ENCODE measurements around the gene NUP62CL. TPM values are rescaled to one million over a fixed set of nuclear protein-coding genes. Genes with fewer than 3 reads are reported as not detected.

The NUP62CL gene
- total RNA-seq, 1 donor from 2014 or later, result not detected

DNA sequence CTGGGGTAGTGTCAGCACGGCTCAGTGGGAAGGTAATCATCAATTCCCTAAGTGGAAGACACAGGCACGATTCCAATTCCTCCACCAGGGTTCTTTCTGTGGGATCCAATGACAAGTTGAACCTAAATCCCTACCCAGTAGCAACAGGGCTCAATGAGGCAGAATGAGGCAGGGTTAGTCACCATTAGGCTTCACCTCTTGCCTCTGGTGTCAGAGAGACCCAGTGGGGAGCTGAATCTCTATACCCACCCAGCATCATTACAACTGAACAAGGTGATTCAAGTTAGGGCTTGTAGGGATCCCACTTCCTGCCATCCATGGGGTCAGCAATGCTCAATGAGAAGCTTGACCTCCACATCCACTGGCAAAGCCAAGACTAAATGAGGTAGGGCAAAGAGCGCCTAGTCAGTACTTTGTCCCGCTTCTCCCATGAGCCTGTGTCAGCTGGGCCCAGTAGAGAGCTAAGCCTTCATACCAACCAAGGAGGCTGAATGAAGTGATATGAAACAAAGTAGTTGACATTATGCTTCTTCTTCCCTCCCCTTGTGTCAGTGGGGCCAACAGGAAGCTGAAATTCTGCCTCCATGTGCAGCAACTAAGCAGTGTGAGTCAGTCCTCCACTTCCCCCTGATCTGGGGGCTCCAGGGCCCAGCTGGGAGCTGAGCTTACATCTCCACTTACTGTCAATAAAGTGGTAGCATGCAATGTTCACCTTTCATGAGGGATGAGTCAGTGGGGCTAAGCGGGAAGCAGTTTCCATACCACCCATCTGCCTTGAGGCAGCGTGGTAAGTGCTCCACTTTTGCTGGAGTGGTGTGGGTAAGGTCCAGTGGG lies 51.2 kb downstream of the NUP62CL start:
- H3K4me1 Mint-ChIP-seq (ENCODE audit: low read depth), result no peaks in the 10 kb centered on the region
- H3K4me3 Mint-ChIP-seq (ENCODE audit: unreplicated experiment), result peak overlapping the region; percentile 47

DNA sequence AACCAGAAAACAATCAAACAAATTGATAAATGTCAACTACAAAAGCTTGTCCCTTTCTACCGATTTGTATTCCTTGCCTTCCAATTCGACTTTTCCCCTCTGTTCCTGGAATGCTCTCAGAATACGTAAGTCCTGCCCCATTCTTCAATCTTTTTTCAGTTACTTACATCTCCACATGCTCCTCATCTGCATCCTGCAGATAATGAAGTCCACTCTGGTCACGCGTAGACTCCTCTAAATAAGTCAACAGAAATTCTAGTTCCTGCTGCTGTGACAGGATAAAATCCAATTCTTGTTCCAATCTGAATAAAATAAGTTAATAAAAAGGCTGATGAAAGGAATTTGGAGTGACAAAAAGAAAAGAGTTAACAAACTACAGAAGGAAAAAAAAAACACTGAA lies 53.2 kb downstream of the NUP62CL start:
- no peak for DNase-seq (ENCODE audit: low spot score)
- Mint-ChIP-seq H3K36me3 (ENCODE audit: low read depth) (no peaks in the 10 kb centered on the region), H3K4me1 (ENCODE audit: low read depth) (no peaks in the 10 kb centered on the region), H3K9me3 (ENCODE audit: low read depth) (peaks cover 5% of the 10 kb centered on the region), H3K27me3 (ENCODE audit: low read depth) (no peaks in the 10 kb centered on the region), H3K27ac (ENCODE audit: unreplicated experiment) (no peak overlapping the region), H3K4me3 (ENCODE audit: unreplicated experiment) (no peak overlapping the region)
- TF ChIP-seq, protein P1, sequence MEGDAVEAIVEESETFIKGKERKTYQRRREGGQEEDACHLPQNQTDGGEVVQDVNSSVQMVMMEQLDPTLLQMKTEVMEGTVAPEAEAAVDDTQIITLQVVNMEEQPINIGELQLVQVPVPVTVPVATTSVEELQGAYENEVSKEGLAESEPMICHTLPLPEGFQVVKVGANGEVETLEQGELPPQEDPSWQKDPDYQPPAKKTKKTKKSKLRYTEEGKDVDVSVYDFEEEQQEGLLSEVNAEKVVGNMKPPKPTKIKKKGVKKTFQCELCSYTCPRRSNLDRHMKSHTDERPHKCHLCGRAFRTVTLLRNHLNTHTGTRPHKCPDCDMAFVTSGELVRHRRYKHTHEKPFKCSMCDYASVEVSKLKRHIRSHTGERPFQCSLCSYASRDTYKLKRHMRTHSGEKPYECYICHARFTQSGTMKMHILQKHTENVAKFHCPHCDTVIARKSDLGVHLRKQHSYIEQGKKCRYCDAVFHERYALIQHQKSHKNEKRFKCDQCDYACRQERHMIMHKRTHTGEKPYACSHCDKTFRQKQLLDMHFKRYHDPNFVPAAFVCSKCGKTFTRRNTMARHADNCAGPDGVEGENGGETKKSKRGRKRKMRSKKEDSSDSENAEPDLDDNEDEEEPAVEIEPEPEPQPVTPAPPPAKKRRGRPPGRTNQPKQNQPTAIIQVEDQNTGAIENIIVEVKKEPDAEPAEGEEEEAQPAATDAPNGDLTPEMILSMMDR (IDR thresholded peaks at IDR 0.05), result no peak

More for the DNA sequence above, 51.2 kb downstream of the NUP62CL start:
- H3K36me3 Mint-ChIP-seq (ENCODE audit: low read depth), result no peaks in the 10 kb centered on the region
- no peak overlapping the region for H3K27ac Mint-ChIP-seq (ENCODE audit: unreplicated experiment)
- DNase-seq (ENCODE audit: low spot score), result no peak
- no peaks in the 10 kb centered on the region for H3K27me3 Mint-ChIP-seq (ENCODE audit: low read depth)
- peaks cover 5% of the 10 kb centered on the region for H3K9me3 Mint-ChIP-seq (ENCODE audit: low read depth)
- TF ChIP-seq, protein P1 (IDR thresholded peaks at IDR 0.05), result no peak

DNA sequence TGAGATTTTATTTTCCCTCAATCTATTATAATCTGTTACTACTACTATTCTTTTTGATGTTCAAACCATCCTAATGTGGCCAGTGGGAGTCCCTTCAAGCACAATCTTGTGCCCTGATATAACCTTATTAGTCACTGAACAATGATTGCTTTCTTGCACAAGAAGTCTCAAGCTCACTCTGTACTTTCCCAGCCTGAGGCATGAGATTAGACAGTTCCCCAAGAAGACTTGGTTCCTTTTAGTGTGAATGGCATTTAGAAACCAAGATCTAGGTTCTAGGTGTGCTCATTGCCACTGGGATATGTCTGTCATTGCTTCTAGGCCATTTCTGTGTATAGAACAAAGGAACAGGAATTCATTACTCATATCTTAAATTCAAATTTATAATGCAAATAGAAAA lies 59.6 kb downstream of the NUP62CL start:
- TF ChIP-seq, protein P1 (IDR thresholded peaks at IDR 0.05), result no peak
- peaks cover 4% of the 10 kb centered on the region for H3K9me3 Mint-ChIP-seq (ENCODE audit: low read depth)
- no peak overlapping the region for H3K4me3 Mint-ChIP-seq (ENCODE audit: unreplicated experiment)
- no peak overlapping the region for H3K27ac Mint-ChIP-seq (ENCODE audit: unreplicated experiment)
- no peaks in the 10 kb centered on the region for H3K4me1 Mint-ChIP-seq (ENCODE audit: low read depth)
- no peak for DNase-seq (ENCODE audit: low spot score)
- H3K36me3 Mint-ChIP-seq (ENCODE audit: low read depth), result no peaks in the 10 kb centered on the region
- peaks cover 2% of the 10 kb centered on the region for H3K27me3 Mint-ChIP-seq (ENCODE audit: low read depth)

DNA sequence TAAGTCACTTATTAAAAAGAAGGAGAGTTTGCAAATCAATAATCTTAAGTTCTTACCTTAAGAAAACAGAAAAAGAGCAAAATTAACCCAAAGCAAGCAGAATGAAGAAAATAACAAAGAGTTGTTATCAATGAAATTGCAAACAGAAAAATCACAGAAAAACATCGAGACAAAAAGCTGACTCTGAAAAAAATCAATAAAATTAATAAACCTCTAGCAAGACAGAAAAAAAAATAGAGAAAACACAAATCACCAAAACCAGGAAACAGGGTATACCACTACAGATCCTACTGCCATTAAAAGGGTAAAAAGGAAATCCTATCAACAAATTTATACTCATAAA lies 70.3 kb downstream of the NUP62CL start:
- TF ChIP-seq, protein P1 (IDR thresholded peaks at IDR 0.05), result no peak
- H3K36me3 Mint-ChIP-seq (ENCODE audit: low read depth), result no peaks in the 10 kb centered on the region
- H3K4me1 Mint-ChIP-seq (ENCODE audit: low read depth), result no peaks in the 10 kb centered on the region
- H3K9me3 Mint-ChIP-seq (ENCODE audit: low read depth), result peaks cover 7% of the 10 kb centered on the region
- DNase-seq (ENCODE audit: low spot score), result no peak
- H3K27ac Mint-ChIP-seq (ENCODE audit: unreplicated experiment), result no peak overlapping the region
- H3K4me3 Mint-ChIP-seq (ENCODE audit: unreplicated experiment), result no peak overlapping the region
- peaks cover 5% of the 10 kb centered on the region for H3K27me3 Mint-ChIP-seq (ENCODE audit: low read depth)

DNA sequence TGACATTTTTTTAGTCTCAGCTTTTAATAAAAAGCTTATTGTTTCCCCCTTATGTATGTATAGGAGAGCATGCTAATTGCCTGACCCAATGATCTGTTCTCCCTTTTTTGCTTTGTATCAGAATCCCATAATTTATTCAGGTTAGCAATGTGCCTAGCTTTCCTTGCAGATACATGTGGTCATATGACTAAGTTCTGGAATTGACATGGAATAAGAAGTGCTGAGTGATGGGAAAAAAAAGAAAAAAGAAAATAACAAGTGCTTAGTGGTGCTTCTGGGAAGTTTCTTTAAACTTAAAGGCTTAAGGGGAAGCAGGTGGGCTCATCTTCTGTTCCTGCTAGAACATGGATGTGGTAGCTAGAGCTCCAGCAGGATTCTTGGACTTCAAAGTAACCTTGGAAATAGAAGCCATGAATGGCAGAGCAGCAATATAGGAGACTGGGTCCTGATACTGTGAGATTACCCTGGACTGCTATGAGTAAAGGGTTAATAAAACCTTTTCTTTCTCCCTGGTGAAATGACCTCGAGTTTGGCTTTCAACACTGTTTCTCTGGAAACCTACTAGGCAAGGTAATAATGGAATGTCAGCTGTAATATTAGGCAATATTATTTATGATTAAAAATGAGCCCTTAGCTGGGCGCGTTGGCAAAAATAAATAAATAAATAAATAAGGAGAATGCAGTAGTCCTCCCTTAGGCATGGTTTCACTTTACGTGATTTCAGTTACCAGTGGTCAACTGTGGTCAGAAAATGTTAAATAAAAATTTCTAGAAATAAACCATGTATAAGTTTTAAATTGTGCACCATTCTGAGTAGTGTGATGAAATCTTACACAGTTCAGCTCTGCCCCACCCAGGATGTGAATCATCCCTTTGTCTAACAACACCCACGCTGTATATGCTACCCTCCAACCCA lies 70.9 kb downstream of the NUP62CL start:
- TF ChIP-seq, protein P1 (IDR thresholded peaks at IDR 0.05), result no peak
- no peak overlapping the region for H3K27ac Mint-ChIP-seq (ENCODE audit: unreplicated experiment)

More for the DNA sequence above, 70.9 kb downstream of the NUP62CL start:
- Mint-ChIP-seq H3K9me3 (ENCODE audit: low read depth) (peaks cover 7% of the 10 kb centered on the region), H3K4me1 (ENCODE audit: low read depth) (no peaks in the 10 kb centered on the region), H3K4me3 (ENCODE audit: unreplicated experiment) (no peak overlapping the region), H3K36me3 (ENCODE audit: low read depth) (no peaks in the 10 kb centered on the region), H3K27me3 (ENCODE audit: low read depth) (peaks cover 5% of the 10 kb centered on the region)
- no peak for DNase-seq (ENCODE audit: low spot score)

Measured in chondrocyte (in vitro differentiated cells).